HCT116 (cell line): Measurements from ENCODE around the gene AOPEP. TPM values are rescaled to one million over a fixed set of nuclear protein-coding genes. Genes with fewer than 3 reads are reported as not detected.

ENCODE experiments used
- ATAC-seq: fragments of 200-7000 bp; cut with Tn5 transposase; 2 replicates; pipeline ENCODE4 v1.9.1; 2020; ENCODE audit warnings: mild to moderate bottlenecking, moderate library complexity
- BruUV-seq: library from RNA; stranded (reverse); fragments of 400-500 nt; replicated peaks from 2 replicates; lab custom pipeline; 2021; lab: Mats Ljungman, UMichigan
- CTCF ChIA-PET: fragments of 300-600 bp; sonication (Branson Sonifier 250); formaldehyde crosslinking; loops from one replicate; lab custom pipeline; 2021; ENCODE audit warnings: antibody characterized with exemption; lab: Charles Lee
- POLR2A ChIA-PET: fragments of 300-600, 350-600 bp; sonication (Branson Sonifier 250); formaldehyde crosslinking; loops from one replicate; lab custom pipeline; 2021; ENCODE audit warnings: antibody characterized with exemption; lab: Charles Lee
- RAD21 ChIA-PET, 2 experiments: fragments of 300-600 bp; sonication (Branson Sonifier 250); formaldehyde crosslinking; loops; one replicate each; lab custom pipeline; 2023; ENCODE audit warnings: low total read pairs in 2 of 2; ENCODE audit not compliant: uncharacterized antibody in 2 of 2, unreplicated experiment in 2 of 2, low non-redundant PET in 1 of 2; lab: Charles Lee
- DNase-seq: peaks from one replicate; pipeline ENCODE4 v3.0.0-alpha.2; 2010; ENCODE audit warnings: low read depth, low spot score
- H2AFZ ChIP-seq: fragments of 200-600 bp; shearing (Covaris generic), sonication (generic); 2 replicates; pipeline ENCODE4 v1.6.1; 2017; ENCODE audit warnings: low read depth, mixed run types, mixed read lengths, antibody characterized with exemption, low read length; ENCODE audit not compliant: poor library complexity, severe bottlenecking
- H3K27ac ChIP-seq: 2 replicates; pipeline ENCODE4 v1.5.1; 2012; ENCODE audit warnings: low read depth, low read length
- H3K27me3 ChIP-seq: fragments of 200-600 bp; sonication (generic); 2 replicates; pipeline ENCODE4 v1.6.1; 2016; ENCODE audit warnings: mixed run types, low read length, mixed read lengths; ENCODE audit not compliant: insufficient read depth
- H3K36me3 ChIP-seq, 2 experiments: fragments of 200-500 bp in 1 of 2; fragments of 200-600 bp in 1 of 2; sonication (Bioruptor generic) in 1 of 2; sonication (generic) in 1 of 2; 2 replicates each; pipeline versions ENCODE4 v1.5.1 to v1.6.1; 2014 to 2016; ENCODE audit warnings: low read length in 2 of 2, inconsistent platforms in 1 of 2, mixed read lengths in 1 of 2, mixed run types in 1 of 2; ENCODE audit not compliant: insufficient read depth in 2 of 2, control insufficient read depth in 1 of 2
- H3K4me1 ChIP-seq, 2 experiments: fragments of 200-600 bp in 1 of 2; sonication (generic) in 1 of 2; 2 replicates each; pipeline versions ENCODE4 v1.5.1 to v1.6.1; 2012 to 2017; ENCODE audit warnings: low read length in 2 of 2, inconsistent platforms in 1 of 2, mild to moderate bottlenecking in 1 of 2, mixed read lengths in 1 of 2, mixed run types in 1 of 2, moderate library complexity in 1 of 2; ENCODE audit not compliant: insufficient read depth in 2 of 2, control insufficient read depth in 1 of 2
- H3K4me2 ChIP-seq: fragments of 200-600 bp; sonication (generic); 2 replicates; pipeline ENCODE4 v1.6.1; 2017; ENCODE audit warnings: mixed run types, low read length, mixed read lengths
- H3K4me3 ChIP-seq, 2 experiments: fragments of 200-600 bp in 1 of 2; sonication (generic) in 1 of 2; replicated peaks in 1 of 2; 2 replicates each; pipeline ENCODE4 v1.5.1; 2011 to 2016; ENCODE audit warnings: low read length in 2 of 2, control low read depth in 1 of 2, low read depth in 1 of 2, mild to moderate bottlenecking in 1 of 2, mixed read lengths in 1 of 2, mixed run types in 1 of 2
- H3K79me2 ChIP-seq: fragments of 200-600 bp; sonication (generic); 2 replicates; pipeline ENCODE4 v1.6.1; 2017; ENCODE audit warnings: mild to moderate bottlenecking, mixed run types, low read length, moderate library complexity, mixed read lengths; ENCODE audit not compliant: insufficient read depth
- H3K9ac ChIP-seq: fragments of 200-600 bp; sonication (generic); 2 replicates; pipeline ENCODE4 v1.6.1; 2016; ENCODE audit warnings: low read length, mixed read lengths
- H3K9me2 ChIP-seq: fragments of 200-600 bp; sonication (generic), shearing (Covaris generic); 2 replicates; pipeline ENCODE4 v1.6.1; 2017; ENCODE audit warnings: mixed run types, mild to moderate bottlenecking, moderate library complexity; ENCODE audit not compliant: insufficient read depth
- H3K9me3 ChIP-seq, 2 experiments: fragments of 200-500 bp in 1 of 2; fragments of 200-600 bp in 1 of 2; sonication (Bioruptor generic) in 1 of 2; sonication (generic) in 1 of 2; 2 replicates each; pipeline ENCODE4 v1.6.1; 2014 to 2017; ENCODE audit warnings: low read length in 2 of 2, mixed read lengths in 2 of 2, inconsistent platforms in 1 of 2, low read depth in 1 of 2, mild to moderate bottlenecking in 1 of 2, mixed run types in 1 of 2, moderate library complexity in 1 of 2; ENCODE audit not compliant: control insufficient read depth in 1 of 2, insufficient read depth in 1 of 2
- H4K20me1 ChIP-seq: fragments of 200-600 bp; sonication (generic), shearing (Covaris generic); 2 replicates; pipeline ENCODE4 v1.6.1; 2017; ENCODE audit warnings: mixed run types, mild to moderate bottlenecking, moderate library complexity; ENCODE audit not compliant: insufficient read depth
- EGR1 ChIP-seq: IDR thresholded peaks from 2 replicates; pipeline ENCODE4 v1.6.1; 2012; ENCODE audit warnings: low read depth
- ELF1 ChIP-seq: IDR thresholded peaks from 2 replicates; pipeline ENCODE4 v1.6.1; 2012; ENCODE audit warnings: low read depth, borderline replicate concordance
- EZH2 ChIP-seq: fragments of 200-600 bp; sonication (generic); IDR thresholded peaks from 2 replicates; pipeline ENCODE4 v1.6.1; 2017; ENCODE audit warnings: antibody characterized with exemption, mixed run types
- EZH2phosphoT487 ChIP-seq: fragments of 200-600 bp; IDR thresholded peaks from 2 replicates; pipeline ENCODE4 v1.6.1; 2018; ENCODE audit warnings: antibody characterized with exemption, borderline replicate concordance
- FOSL1 ChIP-seq: IDR thresholded peaks from 2 replicates; pipeline ENCODE4 v1.6.1; 2012; ENCODE audit warnings: low read depth
- JUND ChIP-seq: IDR thresholded peaks from 2 replicates; pipeline ENCODE4 v1.6.1; 2012
- SIN3A ChIP-seq: IDR thresholded peaks from 2 replicates; pipeline ENCODE4 v1.6.1; 2012; ENCODE audit warnings: low read depth
- SP1 ChIP-seq: IDR thresholded peaks from 2 replicates; pipeline ENCODE4 v1.6.1; 2012; ENCODE audit warnings: low read depth
- TCF7L2 ChIP-seq: IDR thresholded peaks from 2 replicates; pipeline ENCODE4 v1.7.0; 2011; ENCODE audit warnings: borderline replicate concordance, inconsistent platforms; ENCODE audit not compliant: insufficient read depth, insufficient read length; ENCODE audit errors: extremely low read depth
- YY1 ChIP-seq: IDR thresholded peaks from 2 replicates; pipeline ENCODE4 v1.6.1; 2011; ENCODE audit warnings: low read length, low read depth, moderate library complexity, mild to moderate bottlenecking; ENCODE audit not compliant: insufficient replicate concordance; ENCODE audit errors: extremely low read depth
- ZFX ChIP-seq: fragments of 450-650 bp; IDR thresholded peaks from 2 replicates; pipeline ENCODE4 v1.6.1; 2017
- intact Hi-C: fragments of 100-400 bp; cut with micrococcal nuclease; formaldehyde crosslinking; loops from 2 replicates; pipeline ENCODE4 v1.10.0; 2022
- total RNA-seq: library from RNA; stranded (reverse); gene quantifications from one replicate; pipeline ENCODE4 v1.2.1, GENCODE V29; 2021; ENCODE audit not compliant: unreplicated experiment
- TF ChIP-seq, protein P1 (sequence below): IDR thresholded peaks from 2 replicates; pipeline ENCODE4 v1.6.1; 2012
- TF ChIP-seq, protein P2 (sequence below): IDR thresholded peaks from 2 replicates; pipeline ENCODE4 v1.6.1; 2012; ENCODE audit warnings: low read depth
- TF ChIP-seq, protein P3 (sequence below): IDR thresholded peaks from 2 replicates; pipeline ENCODE4 v1.6.1; 2011; ENCODE audit warnings: mild to moderate bottlenecking, low read length, moderate library complexity; ENCODE audit not compliant: insufficient replicate concordance; ENCODE audit errors: extremely low read depth

The AOPEP gene
- total RNA-seq, 1 experiment from 2014 or later, result 15.1 TPM

DNA sequence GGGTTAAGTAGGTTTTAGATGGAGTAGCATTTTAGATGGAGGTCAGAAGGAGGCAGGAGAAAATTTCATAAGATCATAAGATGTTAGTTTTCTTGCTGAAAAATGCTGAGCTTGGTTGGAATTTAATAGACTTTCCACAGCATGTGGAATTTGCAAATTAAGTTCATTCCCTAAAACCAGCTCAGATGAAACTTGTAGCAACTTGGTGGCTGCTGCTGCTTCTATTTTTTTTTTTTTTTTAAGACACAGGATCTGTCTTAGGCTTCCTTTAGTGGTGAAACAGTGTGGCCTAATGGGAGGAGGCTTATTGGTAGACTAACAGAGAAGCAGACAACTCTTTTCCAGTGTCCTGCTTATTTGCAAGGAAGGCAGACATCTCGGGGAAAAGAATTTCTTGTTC lies 154.5 kb downstream of the AOPEP start:
- ATAC-seq (no peak), DNase-seq (no peak)
- no peak overlapping the region for H3K4me3 ChIP-seq
- H3K79me2 ChIP-seq, result no peaks in the 10 kb centered on the region
- H3K9me2 ChIP-seq, result no peaks in the 10 kb centered on the region
- RAD21 ChIA-PET, result no interaction called here
- H3K36me3 ChIP-seq, result no peaks in the 10 kb centered on the region
- no peaks in the 10 kb centered on the region for H3K27me3 ChIP-seq
- H3K9me3 ChIP-seq, result no peaks in the 10 kb centered on the region
- POLR2A ChIA-PET, result no interaction called here
- H3K27ac ChIP-seq, result no peak overlapping the region
- H4K20me1 ChIP-seq, result no peaks in the 10 kb centered on the region
- CTCF ChIA-PET, result no interaction called here
- intact Hi-C loops, result no loop called here
- BruUV-seq, result no TSS peak
- H2AFZ ChIP-seq, result no peak overlapping the region
- TF ChIP-seq, protein P1, sequence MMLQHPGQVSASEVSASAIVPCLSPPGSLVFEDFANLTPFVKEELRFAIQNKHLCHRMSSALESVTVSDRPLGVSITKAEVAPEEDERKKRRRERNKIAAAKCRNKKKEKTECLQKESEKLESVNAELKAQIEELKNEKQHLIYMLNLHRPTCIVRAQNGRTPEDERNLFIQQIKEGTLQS, result no peak
- TF ChIP-seq TCF7L2 (no peak), JUND (no peak), EZH2phosphoT487 (no peak), SIN3A (no peak), EGR1 (no peak), SP1 (no peak), EZH2 (no peak), YY1 (no peak), ZFX (no peak), ELF1 (no peak), FOSL1 (no peak)
- TF ChIP-seq, protein P2, sequence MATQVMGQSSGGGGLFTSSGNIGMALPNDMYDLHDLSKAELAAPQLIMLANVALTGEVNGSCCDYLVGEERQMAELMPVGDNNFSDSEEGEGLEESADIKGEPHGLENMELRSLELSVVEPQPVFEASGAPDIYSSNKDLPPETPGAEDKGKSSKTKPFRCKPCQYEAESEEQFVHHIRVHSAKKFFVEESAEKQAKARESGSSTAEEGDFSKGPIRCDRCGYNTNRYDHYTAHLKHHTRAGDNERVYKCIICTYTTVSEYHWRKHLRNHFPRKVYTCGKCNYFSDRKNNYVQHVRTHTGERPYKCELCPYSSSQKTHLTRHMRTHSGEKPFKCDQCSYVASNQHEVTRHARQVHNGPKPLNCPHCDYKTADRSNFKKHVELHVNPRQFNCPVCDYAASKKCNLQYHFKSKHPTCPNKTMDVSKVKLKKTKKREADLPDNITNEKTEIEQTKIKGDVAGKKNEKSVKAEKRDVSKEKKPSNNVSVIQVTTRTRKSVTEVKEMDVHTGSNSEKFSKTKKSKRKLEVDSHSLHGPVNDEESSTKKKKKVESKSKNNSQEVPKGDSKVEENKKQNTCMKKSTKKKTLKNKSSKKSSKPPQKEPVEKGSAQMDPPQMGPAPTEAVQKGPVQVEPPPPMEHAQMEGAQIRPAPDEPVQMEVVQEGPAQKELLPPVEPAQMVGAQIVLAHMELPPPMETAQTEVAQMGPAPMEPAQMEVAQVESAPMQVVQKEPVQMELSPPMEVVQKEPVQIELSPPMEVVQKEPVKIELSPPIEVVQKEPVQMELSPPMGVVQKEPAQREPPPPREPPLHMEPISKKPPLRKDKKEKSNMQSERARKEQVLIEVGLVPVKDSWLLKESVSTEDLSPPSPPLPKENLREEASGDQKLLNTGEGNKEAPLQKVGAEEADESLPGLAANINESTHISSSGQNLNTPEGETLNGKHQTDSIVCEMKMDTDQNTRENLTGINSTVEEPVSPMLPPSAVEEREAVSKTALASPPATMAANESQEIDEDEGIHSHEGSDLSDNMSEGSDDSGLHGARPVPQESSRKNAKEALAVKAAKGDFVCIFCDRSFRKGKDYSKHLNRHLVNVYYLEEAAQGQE, result no peak
- TF ChIP-seq, protein P3, sequence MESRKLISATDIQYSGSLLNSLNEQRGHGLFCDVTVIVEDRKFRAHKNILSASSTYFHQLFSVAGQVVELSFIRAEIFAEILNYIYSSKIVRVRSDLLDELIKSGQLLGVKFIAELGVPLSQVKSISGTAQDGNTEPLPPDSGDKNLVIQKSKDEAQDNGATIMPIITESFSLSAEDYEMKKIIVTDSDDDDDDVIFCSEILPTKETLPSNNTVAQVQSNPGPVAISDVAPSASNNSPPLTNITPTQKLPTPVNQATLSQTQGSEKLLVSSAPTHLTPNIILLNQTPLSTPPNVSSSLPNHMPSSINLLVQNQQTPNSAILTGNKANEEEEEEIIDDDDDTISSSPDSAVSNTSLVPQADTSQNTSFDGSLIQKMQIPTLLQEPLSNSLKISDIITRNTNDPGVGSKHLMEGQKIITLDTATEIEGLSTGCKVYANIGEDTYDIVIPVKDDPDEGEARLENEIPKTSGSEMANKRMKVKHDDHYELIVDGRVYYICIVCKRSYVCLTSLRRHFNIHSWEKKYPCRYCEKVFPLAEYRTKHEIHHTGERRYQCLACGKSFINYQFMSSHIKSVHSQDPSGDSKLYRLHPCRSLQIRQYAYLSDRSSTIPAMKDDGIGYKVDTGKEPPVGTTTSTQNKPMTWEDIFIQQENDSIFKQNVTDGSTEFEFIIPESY, result no peak
- H3K4me1 ChIP-seq, result peaks cover 5 to 16% of the 10 kb centered on the region in 2 experiments; a peak in 3 of 4 replicates
- no peak overlapping the region for H3K9ac ChIP-seq
- no peak overlapping the region for H3K4me2 ChIP-seq
